ENCODE measurements around the gene COL20A1.
"Not testable (repeated sequence)": the region's sequence is repeated elsewhere in the genome, so short reads cannot be mapped to it uniquely, and the experiment has no call there.

COL20A1 gene

GRCh38 chr20:63334356-63334755 is 41.4 kb downstream of the COL20A1 start:
- H3K27ac ChIP-seq (ENCODE audit: extremely low read depth, low read depth, low read length), result no peak overlapping the region
- H3K9me3 ChIP-seq (ENCODE audit: control insufficient read depth, insufficient read depth, low read depth, low read length), result no peaks in the 10 kb centered on the region
- TF ChIP-seq REPIN1 (tag by site-specific recombination; IDR thresholded peaks at IDR 0.05; ENCODE audit: low read depth), result no peak
- TF ChIP-seq HIC1 (tag by site-specific recombination; IDR thresholded peaks at IDR 0.05), result no peak
- no peak for TF ChIP-seq ZBTB44 (tag by site-specific recombination; IDR thresholded peaks at IDR 0.05)
- TF ChIP-seq ZSCAN30 (tag by site-specific recombination; IDR thresholded peaks at IDR 0.05), result no peak
- ChIA-PET CTCF (interaction anchor here (1.9 kb wide), 1 partner anchor 25 kb away, joined by 6 read pairs; no protein-coding TSS in a partner anchor), POLR2A (no interaction called here)
- no peaks in the 10 kb centered on the region for H3K36me3 ChIP-seq (ENCODE audit: control insufficient read depth in 2 of 2, insufficient read depth in 1 of 2, low read length in 2 of 2)
- H3K4me3 ChIP-seq (ENCODE audit: low read depth, low read length), result no peak overlapping the region
- no peaks in the 10 kb centered on the region for H3K4me1 ChIP-seq (ENCODE audit: control insufficient read depth, insufficient read depth, low read length)

- H3K4me3 ChIP-seq (ENCODE audit: low read depth, low read length); H3K9me3 ChIP-seq (ENCODE audit: control insufficient read depth, insufficient read depth, low read depth, low read length); H3K27ac ChIP-seq (ENCODE audit: extremely low read depth, low read depth, low read length); H3K36me3 ChIP-seq (ENCODE audit: control insufficient read depth in 2 of 2, insufficient read depth in 1 of 2, low read length in 2 of 2); CTCF ChIA-PET; H3K4me1 ChIP-seq (ENCODE audit: control insufficient read depth, insufficient read depth, low read length); POLR2A ChIA-PET: not testable (repeated sequence)
- TF ChIP-seq YY2 (tag by site-specific recombination; IDR thresholded peaks at IDR 0.05), result peak; percentile 94
Observed at GRCh38 chr20:63335060-63335459, 42.1 kb downstream of the COL20A1 start.

GRCh38 chr20:63335711-63336110 is 42.7 kb downstream of the COL20A1 start:
- ChIA-PET CTCF (no interaction called here), POLR2A (no interaction called here)
- no peaks in the 10 kb centered on the region for H3K36me3 ChIP-seq (ENCODE audit: control insufficient read depth in 2 of 2, insufficient read depth in 1 of 2, low read length in 2 of 2)
- H3K9me3 ChIP-seq (ENCODE audit: control insufficient read depth, insufficient read depth, low read depth, low read length), result no peaks in the 10 kb centered on the region
- H3K27ac ChIP-seq (ENCODE audit: extremely low read depth, low read depth, low read length), result no peak overlapping the region
- TF ChIP-seq ZNF324 (tag by site-specific recombination; IDR thresholded peaks at IDR 0.05), result no peak
- TF ChIP-seq ZNF704 (tag by site-specific recombination; IDR thresholded peaks at IDR 0.05), result no peak
- no peak for TF ChIP-seq KLF8 (tag by site-specific recombination; IDR thresholded peaks at IDR 0.05)
- TF ChIP-seq BCL11B (tag by site-specific recombination; IDR thresholded peaks at IDR 0.05; ENCODE audit: low read depth), result no peak
- TF ChIP-seq ZNF626 (tag by site-specific recombination; IDR thresholded peaks at IDR 0.05), result no peak
- no peak for TF ChIP-seq ZBTB7A (tag by site-specific recombination; IDR thresholded peaks at IDR 0.05; ENCODE audit: low read depth)
- TF ChIP-seq ZNF280C (tag by site-specific recombination; IDR thresholded peaks at IDR 0.05), result no peak
- no peak for TF ChIP-seq ZNF549 (tag by site-specific recombination; IDR thresholded peaks at IDR 0.05)
- no peak for TF ChIP-seq SCRT1 (tag by site-specific recombination; IDR thresholded peaks at IDR 0.05; ENCODE audit: borderline replicate concordance)
- TF ChIP-seq ZNF23 (tag by site-specific recombination; IDR thresholded peaks at IDR 0.05; ENCODE audit: borderline replicate concordance), result no peak
- no peak for TF ChIP-seq ZNF623 (tag by site-specific recombination; IDR thresholded peaks at IDR 0.05)
- no peak for TF ChIP-seq ZNF174 (tag by site-specific recombination; IDR thresholded peaks at IDR 0.05)
- no peak for TF ChIP-seq SP3 (tag by site-specific recombination; IDR thresholded peaks at IDR 0.05)
- no peak for TF ChIP-seq ZNF2 (tag by site-specific recombination; IDR thresholded peaks at IDR 0.05)
- no peak for TF ChIP-seq ZNF660 (tag by site-specific recombination; IDR thresholded peaks at IDR 0.05)
- TF ChIP-seq ZNF394 (tag by site-specific recombination; IDR thresholded peaks at IDR 0.05; ENCODE audit: borderline replicate concordance), result no peak
- TF ChIP-seq OSR2 (tag by site-specific recombination; IDR thresholded peaks at IDR 0.05), result no peak
- no peak for TF ChIP-seq ZNF175 (tag by site-specific recombination; IDR thresholded peaks at IDR 0.05)
- TF ChIP-seq ZFP41 (tag by site-specific recombination; IDR thresholded peaks at IDR 0.05; ENCODE audit: borderline replicate concordance), result no peak
- no peak for TF ChIP-seq REPIN1 (tag by site-specific recombination; IDR thresholded peaks at IDR 0.05; ENCODE audit: low read depth)
- no peaks in the 10 kb centered on the region for H3K4me1 ChIP-seq (ENCODE audit: control insufficient read depth, insufficient read depth, low read length)
- no peak overlapping the region for H3K4me3 ChIP-seq (ENCODE audit: low read depth, low read length)

Measured in HEK293 (cell line).